Thyroid gland (tissue), 4 donors: ENCODE measurements around the gene SFSWAP.

Source experiments
- POLR2A ChIP-seq, 2 donors: fragments of 450-650 bp; IDR thresholded peaks; one replicate each; pipeline ENCODE4 v1.6.1; 2017; ENCODE audit warnings: antibody characterized with exemption in 2 of 2, mild to moderate bottlenecking in 2 of 2, moderate library complexity in 1 of 2
- TF ChIP-seq, protein P1 (sequence below), 6 experiments: fragments of 200-600 bp in 3 of 6; fragments of 450-650 bp in 3 of 6; sonication (generic) in 3 of 6; IDR thresholded peaks; one replicate each; pipeline ENCODE4 v1.5.1; 2016 to 2019; ENCODE audit warnings: antibody characterized with exemption in 6 of 6, mild to moderate bottlenecking in 2 of 6, inconsistent platforms in 1 of 6, moderate library complexity in 1 of 6

DNA sequence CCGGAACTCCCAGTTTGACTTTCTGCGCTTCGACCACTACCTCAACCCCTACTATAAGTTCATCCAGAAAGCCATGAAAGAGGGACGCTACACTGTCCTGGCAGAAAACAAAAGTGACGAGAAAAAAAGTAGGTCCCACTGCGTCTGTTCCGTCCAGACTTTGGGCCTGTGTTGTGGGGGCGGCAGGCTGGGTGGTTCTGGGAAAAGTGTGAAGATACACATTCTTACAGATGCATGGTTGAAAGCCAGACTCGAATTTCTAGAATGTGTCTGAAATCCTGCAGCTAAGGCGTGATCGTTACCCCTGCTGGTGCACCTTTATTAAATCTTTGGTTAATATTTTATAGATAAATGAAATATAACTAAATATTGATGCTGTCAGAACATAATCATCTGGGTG, 14.6 kb downstream of the SFSWAP start:
- TF ChIP-seq POLR2A (IDR thresholded peaks at IDR 0.05): no peak
- TF ChIP-seq, protein P1, sequence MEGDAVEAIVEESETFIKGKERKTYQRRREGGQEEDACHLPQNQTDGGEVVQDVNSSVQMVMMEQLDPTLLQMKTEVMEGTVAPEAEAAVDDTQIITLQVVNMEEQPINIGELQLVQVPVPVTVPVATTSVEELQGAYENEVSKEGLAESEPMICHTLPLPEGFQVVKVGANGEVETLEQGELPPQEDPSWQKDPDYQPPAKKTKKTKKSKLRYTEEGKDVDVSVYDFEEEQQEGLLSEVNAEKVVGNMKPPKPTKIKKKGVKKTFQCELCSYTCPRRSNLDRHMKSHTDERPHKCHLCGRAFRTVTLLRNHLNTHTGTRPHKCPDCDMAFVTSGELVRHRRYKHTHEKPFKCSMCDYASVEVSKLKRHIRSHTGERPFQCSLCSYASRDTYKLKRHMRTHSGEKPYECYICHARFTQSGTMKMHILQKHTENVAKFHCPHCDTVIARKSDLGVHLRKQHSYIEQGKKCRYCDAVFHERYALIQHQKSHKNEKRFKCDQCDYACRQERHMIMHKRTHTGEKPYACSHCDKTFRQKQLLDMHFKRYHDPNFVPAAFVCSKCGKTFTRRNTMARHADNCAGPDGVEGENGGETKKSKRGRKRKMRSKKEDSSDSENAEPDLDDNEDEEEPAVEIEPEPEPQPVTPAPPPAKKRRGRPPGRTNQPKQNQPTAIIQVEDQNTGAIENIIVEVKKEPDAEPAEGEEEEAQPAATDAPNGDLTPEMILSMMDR (IDR thresholded peaks at IDR 0.05): no peak
